Endothelial cell of umbilical vein (primary cell): Measurements from ENCODE around the gene MYL5.

Source experiments
- CTCF ChIP-seq, 2 donors: IDR thresholded peaks; 1 replicate in 1 of 2; 2 replicates in 1 of 2; pipeline ENCODE4 v1.5.1; 2011; ENCODE audit warnings: low read length in 2 of 2, mild to moderate bottlenecking in 2 of 2, moderate library complexity in 2 of 2, control low read depth in 1 of 2, inconsistent platforms in 1 of 2, low read depth in 1 of 2; ENCODE audit not compliant: insufficient read depth in 1 of 2; ENCODE audit errors: extremely low read depth in 1 of 2
- EZH2 ChIP-seq: IDR thresholded peaks from 2 replicates; pipeline ENCODE4 v1.6.1; 2012; ENCODE audit warnings: borderline replicate concordance, low read depth, mild to moderate bottlenecking, moderate library complexity, low read length, inconsistent platforms; ENCODE audit not compliant: severe bottlenecking
- GATA2 ChIP-seq: IDR thresholded peaks from 2 replicates; pipeline ENCODE4 v1.7.0; 2011; ENCODE audit warnings: low read depth, mild to moderate bottlenecking, moderate library complexity, mixed read lengths, low read length; ENCODE audit not compliant: insufficient read length, insufficient read depth
- JUN ChIP-seq: IDR thresholded peaks from 2 replicates; pipeline ENCODE4 v1.6.1; 2011; ENCODE audit warnings: borderline replicate concordance, low read depth; ENCODE audit not compliant: insufficient read length, insufficient read depth
- MAX ChIP-seq: IDR thresholded peaks from 2 replicates; pipeline ENCODE4 v1.6.1; 2011; ENCODE audit not compliant: insufficient read depth, insufficient read length
- MYC ChIP-seq: IDR thresholded peaks from one replicate; pipeline ENCODE4 v1.6.1; 2011; ENCODE audit warnings: mild to moderate bottlenecking, low read depth, low read length
- POLR2A ChIP-seq: IDR thresholded peaks from 2 replicates; pipeline ENCODE4 v1.6.1; 2012; ENCODE audit warnings: low read depth, mild to moderate bottlenecking, control low read depth, low read length
- POLR2AphosphoS5 ChIP-seq: IDR thresholded peaks from 2 replicates; pipeline ENCODE4 v1.6.1; 2012; ENCODE audit warnings: low read depth, mild to moderate bottlenecking, control low read depth, low read length, moderate library complexity; ENCODE audit not compliant: insufficient read depth

GRCh38 chr4:632926-633325, 41.4 kb upstream of the MYL5 start:
- TF ChIP-seq CTCF (IDR thresholded peaks at IDR 0.05; ENCODE audit: extremely low read depth in 1 of 2, insufficient read depth in 1 of 2, low read depth in 1 of 2, low read length in 2 of 2) (no peak), POLR2AphosphoS5 (no peak), POLR2A (no peak), MAX (no peak), EZH2 (no peak), MYC (no peak), GATA2 (no peak), JUN (no peak)
